Breast epithelium (tissue), 4 donors: ENCODE data around the gene HLA-B. TPM values are rescaled to one million over a fixed set of nuclear protein-coding genes. Genes with fewer than 3 reads are reported as not detected.

ENCODE experiments used
- DNase-seq, 2 donors: peaks; one replicate each; pipeline ENCODE4 v3.0.0-alpha.2; 2019; ENCODE audit warnings: low spot score in 2 of 2
- H3K27ac ChIP-seq, 2 donors: fragments of 200-600 bp; sonication (generic) in 1 of 2; one replicate each; pipeline ENCODE4 v1.5.1; 2016 to 2019; ENCODE audit warnings: mild to moderate bottlenecking in 1 of 2
- H3K27me3 ChIP-seq, 2 donors: fragments of 200-600 bp; sonication (generic) in 1 of 2; one replicate each; pipeline versions ENCODE4 v1.5.1 to v1.6.0; 2017 to 2019; ENCODE audit warnings: control low read depth in 1 of 2, mild to moderate bottlenecking in 1 of 2
- H3K36me3 ChIP-seq: fragments of 200-600 bp; one replicate; pipeline ENCODE4 v1.5.1; 2019
- H3K4me1 ChIP-seq, 2 donors: fragments of 200-600 bp; sonication (generic); one replicate each; pipeline ENCODE4 v1.5.1; 2016 to 2019; ENCODE audit warnings: control low read depth in 1 of 2
- H3K4me3 ChIP-seq, 3 donors: fragments of 200-600 bp; sonication (generic); 1 replicate in 2 of 3; 2 replicates in 1 of 3; pipeline ENCODE4 v1.5.1; 2016 to 2019; ENCODE audit warnings: mild to moderate bottlenecking in 3 of 3, moderate library complexity in 2 of 3
- H3K9me3 ChIP-seq, 2 donors: fragments of 200-600 bp; sonication (generic) in 1 of 2; one replicate each; pipeline ENCODE4 v1.5.1; 2016 to 2019; ENCODE audit warnings: control low read depth in 1 of 2
- POLR2A ChIP-seq: fragments of 450-650 bp; IDR thresholded peaks from one replicate; pipeline ENCODE4 v1.6.1; 2016; ENCODE audit warnings: antibody characterized with exemption, mild to moderate bottlenecking, moderate library complexity
- POLR2AphosphoS5 ChIP-seq, 3 donors: sonication (generic); formaldehyde crosslinking; IDR thresholded peaks; one replicate each; pipeline ENCODE4 v1.6.1; 2017; ENCODE audit warnings: antibody characterized with exemption in 3 of 3
- intact Hi-C: fragments of 100-400 bp; cut with DNase I; formaldehyde crosslinking; loops from one replicate; pipeline ENCODE4 v1.15.1; 2023; ENCODE audit warnings: low total_unique reads
- total RNA-seq, 3 donors: library from RNA; depleted of rRNA; stranded (reverse); fragments of >200 nt; gene quantifications; one replicate each; pipeline ENCODE4 v1.1.0, GENCODE V29; 2016
- TF ChIP-seq, protein P1 (sequence below), 3 donors: fragments of 450-650 bp; IDR thresholded peaks; one replicate each; pipeline ENCODE4 v1.5.1; 2016 to 2017; ENCODE audit warnings: antibody characterized with exemption in 3 of 3, mild to moderate bottlenecking in 3 of 3, moderate library complexity in 3 of 3

The HLA-B gene
- total RNA-seq, 3 donors from 2014 or later, result 532 to 813 (median 727) TPM

DNA sequence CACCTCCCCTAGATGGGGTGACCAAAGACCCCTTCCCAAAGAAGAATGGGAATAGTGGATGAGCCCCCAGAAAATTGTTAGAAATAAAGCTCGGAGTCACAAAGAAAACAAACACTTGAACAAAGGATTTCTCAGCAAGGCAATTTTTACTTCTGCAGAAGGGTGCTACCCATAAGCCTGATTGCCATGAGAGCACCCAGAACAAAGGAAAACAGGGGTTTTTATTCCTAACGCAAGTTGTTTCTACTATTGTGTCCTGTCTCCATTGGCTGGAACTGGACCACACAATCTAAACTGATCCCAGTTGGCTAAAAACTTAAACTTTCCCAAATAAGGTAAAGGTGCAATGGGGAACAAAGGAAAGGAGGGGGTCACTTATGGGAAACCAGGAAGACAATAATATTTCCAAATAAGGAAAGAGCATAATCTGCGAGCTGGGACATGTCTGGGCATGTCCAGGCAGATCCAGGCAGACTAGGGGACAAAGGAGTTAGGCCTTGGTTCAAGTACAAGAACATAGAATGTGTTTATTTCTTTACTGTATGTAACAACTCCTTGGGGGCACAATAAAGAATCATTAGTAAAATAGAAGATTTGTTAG, 20.0 kb downstream of the HLA-B start:
- H3K9me3 ChIP-seq, result peaks cover 11 to 22% of the 10 kb centered on the region in 2 donors
- intact Hi-C loops, result no loop called here
- no peaks in the 10 kb centered on the region for H3K4me1 ChIP-seq
- TF ChIP-seq POLR2AphosphoS5 (IDR thresholded peaks at IDR 0.05) (no peak), POLR2A (no peak)
- TF ChIP-seq, protein P1, sequence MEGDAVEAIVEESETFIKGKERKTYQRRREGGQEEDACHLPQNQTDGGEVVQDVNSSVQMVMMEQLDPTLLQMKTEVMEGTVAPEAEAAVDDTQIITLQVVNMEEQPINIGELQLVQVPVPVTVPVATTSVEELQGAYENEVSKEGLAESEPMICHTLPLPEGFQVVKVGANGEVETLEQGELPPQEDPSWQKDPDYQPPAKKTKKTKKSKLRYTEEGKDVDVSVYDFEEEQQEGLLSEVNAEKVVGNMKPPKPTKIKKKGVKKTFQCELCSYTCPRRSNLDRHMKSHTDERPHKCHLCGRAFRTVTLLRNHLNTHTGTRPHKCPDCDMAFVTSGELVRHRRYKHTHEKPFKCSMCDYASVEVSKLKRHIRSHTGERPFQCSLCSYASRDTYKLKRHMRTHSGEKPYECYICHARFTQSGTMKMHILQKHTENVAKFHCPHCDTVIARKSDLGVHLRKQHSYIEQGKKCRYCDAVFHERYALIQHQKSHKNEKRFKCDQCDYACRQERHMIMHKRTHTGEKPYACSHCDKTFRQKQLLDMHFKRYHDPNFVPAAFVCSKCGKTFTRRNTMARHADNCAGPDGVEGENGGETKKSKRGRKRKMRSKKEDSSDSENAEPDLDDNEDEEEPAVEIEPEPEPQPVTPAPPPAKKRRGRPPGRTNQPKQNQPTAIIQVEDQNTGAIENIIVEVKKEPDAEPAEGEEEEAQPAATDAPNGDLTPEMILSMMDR (IDR thresholded peaks at IDR 0.05), result no peak
- no peak overlapping the region for H3K4me3 ChIP-seq
- H3K27ac ChIP-seq, result no peak overlapping the region
- no peaks in the 10 kb centered on the region for H3K36me3 ChIP-seq
- no peaks in the 10 kb centered on the region for H3K27me3 ChIP-seq
- no peak for DNase-seq

- DNase-seq, result no peak
- TF ChIP-seq, protein P1 (IDR thresholded peaks at IDR 0.05), result no peak
- TF ChIP-seq POLR2A (no peak), POLR2AphosphoS5 (IDR thresholded peaks at IDR 0.05) (no peak)
- intact Hi-C loops, result no loop called here
- no peaks in the 10 kb centered on the region for H3K36me3 ChIP-seq
- H3K4me3 ChIP-seq, result no peak overlapping the region
- no peaks in the 10 kb centered on the region for H3K27me3 ChIP-seq
- H3K27ac ChIP-seq, result no peak overlapping the region
- H3K4me1 ChIP-seq, result no peaks in the 10 kb centered on the region
- H3K9me3 ChIP-seq, result peaks cover 11 to 17% of the 10 kb centered on the region in 2 donors
These were observed 24.1 kb downstream of the HLA-B start for GRCh38 chr6:31332637-31333602.

GRCh38 chr6:31328355-31328960, 28.5 kb downstream of the HLA-B start:
- no peak overlapping the region for H3K4me3 ChIP-seq
- no peaks in the 10 kb centered on the region for H3K36me3 ChIP-seq
- DNase-seq, result no peak
- TF ChIP-seq POLR2A, result no peak
- TF ChIP-seq, protein P1 (IDR thresholded peaks at IDR 0.05), result no peak
- TF ChIP-seq POLR2AphosphoS5 (IDR thresholded peaks at IDR 0.05), result no peak
- H3K9me3 ChIP-seq, result no peaks in the 10 kb centered on the region
- no peaks in the 10 kb centered on the region for H3K4me1 ChIP-seq
- intact Hi-C loops, result no loop called here
- H3K27ac ChIP-seq, result no peak overlapping the region
- no peaks in the 10 kb centered on the region for H3K27me3 ChIP-seq

- no peaks in the 10 kb centered on the region for H3K9me3 ChIP-seq
- TF ChIP-seq POLR2A, result no peak
- TF ChIP-seq POLR2AphosphoS5 (IDR thresholded peaks at IDR 0.05), result no peak
- TF ChIP-seq, protein P1 (IDR thresholded peaks at IDR 0.05), result no peak
- H3K4me1 ChIP-seq, result no peaks in the 10 kb centered on the region
- intact Hi-C loops, result no loop called here
- H3K4me3 ChIP-seq, result no peak overlapping the region
- DNase-seq, result no peak
- H3K27me3 ChIP-seq, result no peaks in the 10 kb centered on the region
- no peak overlapping the region for H3K27ac ChIP-seq
- H3K36me3 ChIP-seq, result no peaks in the 10 kb centered on the region
These were observed 35.2 kb downstream of the HLA-B start for GRCh38 chr6:31321820-31322219.
